Measurements from ENCODE around the gene TBC1D22A. TPM values are rescaled to one million over a fixed set of nuclear protein-coding genes. Genes with fewer than 3 reads are reported as not detected.

TBC1D22A gene
- total and polyA plus RNA-seq, 4 experiments from 2014 or later, result 20.6 to 49.2 (median 36.7) TPM

DNA sequence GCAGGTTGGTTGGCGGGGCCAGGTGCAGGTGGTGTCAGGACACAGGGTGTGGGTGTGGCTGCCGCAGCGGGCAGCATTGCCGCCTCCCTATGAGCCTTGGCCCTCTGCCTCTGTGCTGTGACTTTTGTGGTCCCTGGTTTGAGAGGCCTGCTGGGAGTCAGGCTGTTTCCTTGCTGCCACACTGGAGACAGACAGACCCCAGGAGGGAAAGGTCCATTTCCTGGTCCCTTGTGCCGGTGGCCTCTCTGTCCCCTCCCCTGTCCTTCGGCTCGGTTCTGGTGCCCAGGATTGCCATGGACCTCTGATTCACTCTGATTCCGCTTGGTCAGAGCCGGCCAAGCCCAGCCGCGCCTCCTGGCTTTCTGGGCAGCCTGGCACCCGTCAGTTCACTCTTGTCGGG lies 196.9 kb downstream of the TBC1D22A start:
- Mint-ChIP-seq H3K36me3 (peaks cover 10 to 28% of the 10 kb centered on the region in 2 donors), H3K27me3 (no peaks in the 10 kb centered on the region), H3K27ac (no peak overlapping the region), H3K4me1 (peaks cover 6 to 26% (median 18%) of the 10 kb centered on the region in 4 donors), H3K4me3 (no peak overlapping the region), H3K9me3 (no peaks in the 10 kb centered on the region)
- Histone ChIP-seq H3K36me3 (ENCODE audit: insufficient read depth, low read length) (no peaks in the 10 kb centered on the region), H3K9me3 (ENCODE audit: control insufficient read depth in 1 of 2, low read length in 2 of 2) (no peaks in the 10 kb centered on the region), H3K4me3 (ENCODE audit: low read length in 2 of 2) (no peak overlapping the region), H3K27me3 (ENCODE audit: insufficient read depth, low read length) (no peaks in the 10 kb centered on the region), H3K4me1 (ENCODE audit: insufficient read depth, low read length) (no peaks in the 10 kb centered on the region), H3K27ac (ENCODE audit: low read depth, low read length) (no peak overlapping the region)
- DNase-seq, result no peak
- ChIA-PET POLR2A (ENCODE audit: partially characterized antibody) (no interaction called here), CTCF (ENCODE audit: partially characterized antibody) (no interaction called here)
- intact Hi-C loops (cut with micrococcal nuclease), result no loop called here

DNA sequence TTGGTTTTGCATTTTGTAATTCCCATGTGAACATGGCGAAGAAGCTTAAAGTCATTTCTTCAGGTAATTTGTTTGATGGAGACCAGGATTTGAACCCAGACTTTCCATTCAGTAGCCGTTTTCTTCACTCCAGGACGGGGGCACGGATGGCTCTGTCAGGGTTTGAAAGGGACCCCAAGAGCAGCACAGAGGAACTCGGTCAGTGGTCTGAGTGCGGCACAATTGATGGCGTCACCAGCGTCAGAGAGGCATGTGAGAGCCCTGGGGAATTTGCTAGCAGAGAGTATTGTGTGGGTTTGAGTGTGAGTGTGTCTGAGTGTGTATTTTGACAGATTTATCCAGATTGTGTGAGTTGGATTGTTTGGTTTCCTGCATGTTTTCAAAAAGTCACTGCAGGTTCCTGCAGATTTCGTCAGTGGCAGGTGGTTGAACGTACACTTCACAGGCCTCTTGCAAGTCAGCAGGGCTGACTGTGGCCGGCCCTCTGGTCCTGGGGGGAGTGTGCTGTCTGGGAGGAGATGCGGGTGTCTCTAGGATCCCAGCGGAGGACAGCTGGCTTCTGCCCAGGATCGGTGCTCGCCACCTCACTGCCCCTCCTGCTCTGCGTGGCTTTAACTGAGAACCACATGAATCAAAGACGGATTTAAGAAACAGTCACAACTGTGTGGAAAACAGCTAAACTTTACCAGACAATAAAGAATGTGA lies 199.3 kb downstream of the TBC1D22A start:
- H3K9me3 Mint-ChIP-seq, result no peaks in the 10 kb centered on the region
- Histone ChIP-seq H3K4me3 (ENCODE audit: low read length in 2 of 2) (no peak overlapping the region), H3K9me3 (ENCODE audit: control insufficient read depth in 1 of 2, low read length in 2 of 2) (no peaks in the 10 kb centered on the region), H3K27me3 (ENCODE audit: insufficient read depth, low read length) (no peaks in the 10 kb centered on the region), H3K4me1 (ENCODE audit: insufficient read depth, low read length) (no peaks in the 10 kb centered on the region), H3K36me3 (ENCODE audit: insufficient read depth, low read length) (no peaks in the 10 kb centered on the region), H3K27ac (ENCODE audit: low read depth, low read length) (no peak overlapping the region)
- no peak overlapping the region for H3K4me3 Mint-ChIP-seq
- intact Hi-C loops (cut with micrococcal nuclease), result no loop called here
- no peaks in the 10 kb centered on the region for H3K27me3 Mint-ChIP-seq
- peaks cover 8 to 37% (median 24%) of the 10 kb centered on the region in 4 donors for H3K4me1 Mint-ChIP-seq
- ChIA-PET CTCF (ENCODE audit: partially characterized antibody) (interaction anchor here (1.3 kb wide), 1 partner anchor 203 kb away, joined by 3 read pairs; no protein-coding TSS in a partner anchor), POLR2A (ENCODE audit: partially characterized antibody) (no interaction called here)
- DNase-seq, result no peak
- H3K27ac Mint-ChIP-seq, result peak overlapping the region in 1 of 7 donors; percentile 69
- peaks cover 12 to 27% of the 10 kb centered on the region in 2 donors for H3K36me3 Mint-ChIP-seq

DNA sequence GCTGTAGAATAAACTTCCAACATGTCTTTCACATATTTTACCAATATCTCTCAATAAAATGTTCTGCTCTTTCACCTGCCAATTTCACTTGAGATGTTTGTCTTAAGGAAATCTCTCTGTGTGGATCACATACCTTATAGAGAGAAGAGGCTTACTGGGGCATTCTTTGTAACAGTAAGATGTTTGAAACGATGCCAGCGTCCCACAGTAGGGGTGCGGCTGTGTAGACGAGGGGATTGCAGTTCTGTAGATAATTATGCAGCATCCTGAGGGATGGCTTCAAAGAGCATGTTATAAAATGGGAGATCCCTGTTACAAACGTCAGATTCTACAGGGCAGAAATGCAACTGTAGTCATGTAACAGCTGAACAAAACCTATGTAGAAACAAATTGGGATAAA lies 200.0 kb downstream of the TBC1D22A start:
- Histone ChIP-seq H3K27ac (ENCODE audit: low read depth, low read length) (no peak overlapping the region), H3K36me3 (ENCODE audit: insufficient read depth, low read length) (no peaks in the 10 kb centered on the region), H3K9me3 (ENCODE audit: control insufficient read depth in 1 of 2, low read length in 2 of 2) (no peaks in the 10 kb centered on the region), H3K4me1 (ENCODE audit: insufficient read depth, low read length) (no peaks in the 10 kb centered on the region), H3K27me3 (ENCODE audit: insufficient read depth, low read length) (no peaks in the 10 kb centered on the region), H3K4me3 (ENCODE audit: low read length in 2 of 2) (no peak overlapping the region)
- ChIA-PET CTCF (ENCODE audit: partially characterized antibody) (interaction anchor here (1.3 kb wide), 1 partner anchor 203 kb away, joined by 3 read pairs; no protein-coding TSS in a partner anchor), POLR2A (ENCODE audit: partially characterized antibody) (no interaction called here)
- Mint-ChIP-seq H3K27ac (peak overlapping the region in 1 of 7 donors; percentile 69), H3K4me3 (no peak overlapping the region), H3K4me1 (peaks cover 11 to 39% (median 28%) of the 10 kb centered on the region in 4 donors), H3K27me3 (no peaks in the 10 kb centered on the region), H3K9me3 (no peaks in the 10 kb centered on the region), H3K36me3 (peaks cover 8 to 28% of the 10 kb centered on the region in 2 donors)
- DNase-seq, result no peak
- intact Hi-C loops (cut with micrococcal nuclease), result no loop called here

DNA sequence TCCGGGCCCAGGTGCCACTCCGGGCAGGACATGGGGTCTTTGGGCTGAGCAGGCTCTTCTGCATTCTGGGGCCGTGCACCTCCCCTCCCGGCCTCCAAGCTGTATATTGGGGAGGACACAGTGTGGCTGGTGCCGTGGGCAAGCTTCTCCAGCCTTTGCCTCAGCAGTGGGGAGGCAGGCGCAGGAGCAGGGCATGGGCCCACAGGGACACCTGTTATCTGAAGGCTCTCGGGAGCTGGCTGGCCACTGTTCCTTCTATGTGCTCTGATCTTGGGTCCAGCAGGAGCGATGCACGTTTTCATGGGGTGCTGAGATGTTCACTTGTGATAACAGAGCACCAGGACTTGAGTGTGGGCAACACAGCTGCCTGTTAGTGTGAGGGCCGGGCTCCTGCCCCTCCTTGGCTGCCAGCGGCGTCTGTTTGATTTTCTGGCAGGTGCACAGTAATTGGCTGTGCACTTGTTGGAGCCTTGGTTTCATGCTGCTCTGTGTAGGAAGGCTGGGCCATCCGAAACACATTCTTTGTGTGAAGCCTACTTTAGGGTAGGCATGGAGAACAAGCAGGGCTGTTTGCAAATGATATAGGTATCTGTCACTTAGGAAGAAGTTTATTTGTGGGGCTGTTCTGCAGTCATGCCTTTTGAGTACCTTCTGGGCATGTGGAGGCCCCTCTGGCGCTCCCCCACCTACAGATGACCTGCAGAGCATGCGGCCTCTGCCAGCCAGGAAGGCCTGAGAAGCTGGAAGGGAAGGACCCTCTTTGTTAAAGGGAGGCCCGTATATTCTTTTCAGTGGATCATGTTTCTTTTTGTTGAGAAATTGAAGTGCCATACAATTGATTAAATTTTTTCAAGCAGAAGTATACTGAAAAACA lies 201.5 kb downstream of the TBC1D22A start:
- CTCF ChIA-PET (ENCODE audit: partially characterized antibody), result no interaction called here
- H3K9me3 ChIP-seq (ENCODE audit: control insufficient read depth in 1 of 2, low read length in 2 of 2), result no peaks in the 10 kb centered on the region
- H3K27ac Mint-ChIP-seq, result peak overlapping the region in 1 of 7 donors; percentile 25
- POLR2A ChIA-PET (ENCODE audit: partially characterized antibody), result no interaction called here
- H3K27ac ChIP-seq (ENCODE audit: low read depth, low read length), result no peak overlapping the region
- H3K36me3 ChIP-seq (ENCODE audit: insufficient read depth, low read length), result no peaks in the 10 kb centered on the region
- no peak for DNase-seq
- H3K4me1 ChIP-seq (ENCODE audit: insufficient read depth, low read length), result peaks cover 3% of the 10 kb centered on the region
- no peaks in the 10 kb centered on the region for H3K9me3 Mint-ChIP-seq
- intact Hi-C loops (cut with micrococcal nuclease), result no loop called here
- H3K4me1 Mint-ChIP-seq, result peaks cover 15 to 52% (median 36%) of the 10 kb centered on the region in 4 donors
- H3K27me3 Mint-ChIP-seq, result no peaks in the 10 kb centered on the region
- H3K4me3 Mint-ChIP-seq, result peak overlapping the region in 1 of 8 donors; percentile 46
- no peak overlapping the region for H3K4me3 ChIP-seq (ENCODE audit: low read length in 2 of 2)
- H3K36me3 Mint-ChIP-seq, result peaks cover 8 to 19% of the 10 kb centered on the region in 2 donors
- H3K27me3 ChIP-seq (ENCODE audit: insufficient read depth, low read length), result no peaks in the 10 kb centered on the region

DNA sequence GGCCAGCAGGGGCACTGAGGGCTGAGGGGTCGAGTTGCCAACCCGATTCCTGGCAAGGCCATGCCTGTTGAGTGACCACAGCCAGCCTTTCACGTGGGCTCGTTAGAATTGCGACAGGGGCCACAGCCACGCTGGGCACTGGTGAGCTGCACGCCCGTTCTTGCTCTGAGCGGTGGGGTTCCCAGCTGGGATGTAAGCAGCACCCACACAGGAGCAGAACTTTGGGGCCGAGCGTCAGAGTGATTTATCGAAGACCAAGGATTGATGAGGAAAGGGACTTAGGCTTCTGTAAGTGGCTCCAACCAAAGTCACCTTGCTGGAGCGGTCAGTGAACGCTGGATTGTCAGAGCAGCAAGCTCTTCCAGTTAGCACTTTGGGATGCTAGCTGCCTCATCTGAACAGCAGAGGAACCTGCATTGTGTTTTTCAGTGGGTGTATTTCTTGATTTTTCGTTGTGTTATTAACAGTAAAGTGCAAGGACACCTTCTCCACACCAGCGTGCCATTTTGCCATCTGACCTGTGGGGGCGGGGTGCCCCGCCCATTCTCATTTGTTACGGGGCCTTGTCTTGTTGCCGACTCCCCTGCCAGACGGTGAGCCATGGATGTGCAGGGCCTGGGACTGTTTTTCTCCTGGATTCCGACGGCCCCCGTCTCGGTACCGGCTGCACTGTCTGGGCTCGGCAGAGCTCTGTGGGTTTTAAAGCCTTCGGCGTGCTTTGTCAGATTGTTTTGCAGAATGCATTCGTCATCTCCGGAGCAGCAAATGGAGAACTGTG lies 202.5 kb downstream of the TBC1D22A start:
- Histone ChIP-seq H3K4me1 (ENCODE audit: insufficient read depth, low read length) (peaks cover 14% of the 10 kb centered on the region), H3K36me3 (ENCODE audit: insufficient read depth, low read length) (no peaks in the 10 kb centered on the region), H3K9me3 (ENCODE audit: control insufficient read depth in 1 of 2, low read length in 2 of 2) (no peaks in the 10 kb centered on the region), H3K27ac (ENCODE audit: low read depth, low read length) (no peak overlapping the region), H3K27me3 (ENCODE audit: insufficient read depth, low read length) (no peaks in the 10 kb centered on the region), H3K4me3 (ENCODE audit: low read length in 2 of 2) (no peak overlapping the region)
- intact Hi-C loops (cut with micrococcal nuclease), result no loop called here
- ChIA-PET CTCF (ENCODE audit: partially characterized antibody) (no interaction called here), POLR2A (ENCODE audit: partially characterized antibody) (no interaction called here)
- Mint-ChIP-seq H3K27ac (peak overlapping the region in 1 of 7 donors; percentile 35), H3K27me3 (no peaks in the 10 kb centered on the region), H3K36me3 (peaks cover 8 to 19% of the 10 kb centered on the region in 2 donors), H3K4me3 (no peak overlapping the region), H3K4me1 (peaks cover 24 to 62% (median 46%) of the 10 kb centered on the region in 4 donors), H3K9me3 (no peaks in the 10 kb centered on the region)
- no peak for DNase-seq

DNA sequence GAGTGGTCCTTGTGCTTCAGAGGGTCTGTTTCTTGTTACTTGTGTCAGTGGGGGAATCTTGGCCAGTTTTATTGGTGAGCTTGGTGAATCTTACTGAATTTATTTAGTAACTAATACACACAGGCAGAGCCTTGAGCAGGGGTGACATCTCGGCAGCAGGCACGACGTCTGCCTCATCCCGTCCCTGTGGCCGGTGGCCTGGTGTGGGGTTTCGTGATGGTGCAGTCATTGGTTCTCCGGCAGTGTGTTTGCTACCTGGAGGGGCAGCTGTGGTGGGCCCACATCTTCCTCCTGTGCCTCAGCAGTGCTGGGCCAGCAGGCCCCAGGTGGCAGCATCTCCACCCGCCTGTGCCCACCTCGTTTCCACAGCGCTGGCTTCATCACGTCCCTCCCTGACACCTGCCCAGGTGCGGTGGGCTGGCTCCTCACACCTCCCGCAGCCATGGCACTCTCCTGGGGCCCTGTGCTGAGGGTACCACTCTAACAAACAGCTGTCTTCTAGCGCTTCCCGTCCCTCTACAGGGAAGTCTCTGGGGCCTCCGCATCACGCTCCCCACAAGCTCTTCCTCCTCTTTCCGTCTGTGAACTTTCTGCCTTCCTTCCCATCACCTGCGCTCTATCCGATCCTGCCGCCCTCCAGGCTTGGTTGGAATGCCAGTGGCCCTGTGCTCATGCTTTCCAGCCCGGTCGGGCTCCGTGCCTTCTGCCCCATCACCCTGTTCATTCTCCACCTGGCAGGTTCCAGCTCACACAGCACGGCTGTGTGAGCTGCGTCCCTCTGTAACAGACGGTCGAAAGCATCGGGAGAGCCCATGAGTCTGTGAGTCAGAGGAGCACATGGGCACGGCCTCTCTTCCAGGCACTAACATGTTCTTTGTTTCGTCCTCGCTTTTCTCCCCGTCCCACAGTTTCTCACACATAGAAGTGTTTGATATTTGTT lies 203.4 kb downstream of the TBC1D22A start:
- H3K27me3 ChIP-seq (ENCODE audit: insufficient read depth, low read length), result no peaks in the 10 kb centered on the region
- intact Hi-C loops (cut with micrococcal nuclease), result no loop called here
- no peaks in the 10 kb centered on the region for H3K9me3 Mint-ChIP-seq
- H3K4me1 Mint-ChIP-seq, result peaks cover 29 to 68% (median 52%) of the 10 kb centered on the region in 4 donors
- H3K27ac Mint-ChIP-seq, result peak overlapping the region in 1 of 7 donors; percentile 17
- H3K4me3 Mint-ChIP-seq, result no peak overlapping the region
- no peak overlapping the region for H3K27ac ChIP-seq (ENCODE audit: low read depth, low read length)
- no peaks in the 10 kb centered on the region for H3K27me3 Mint-ChIP-seq
- ChIA-PET POLR2A (ENCODE audit: partially characterized antibody) (no interaction called here), CTCF (ENCODE audit: partially characterized antibody) (no interaction called here)
- no peak overlapping the region for H3K4me3 ChIP-seq (ENCODE audit: low read length in 2 of 2)
- peaks cover 8 to 22% of the 10 kb centered on the region in 2 donors for H3K36me3 Mint-ChIP-seq
- H3K9me3 ChIP-seq (ENCODE audit: control insufficient read depth in 1 of 2, low read length in 2 of 2), result no peaks in the 10 kb centered on the region
- H3K4me1 ChIP-seq (ENCODE audit: insufficient read depth, low read length), result peaks cover 14% of the 10 kb centered on the region
- DNase-seq, result no peak
- H3K36me3 ChIP-seq (ENCODE audit: insufficient read depth, low read length), result no peaks in the 10 kb centered on the region

All from CD4-positive, alpha-beta memory T cell (primary cell).